HCT116 (cell line): ENCODE results near the gene ZEB1. TPM values are rescaled to one million over a fixed set of nuclear protein-coding genes. Genes with fewer than 3 reads are reported as not detected.
A peak's percentile ranks its signal among the peaks of the same experiment; 100 is the strongest.

Experiments used
- ATAC-seq: fragments of 200-7000 bp; cut with Tn5 transposase; 2 replicates; pipeline ENCODE4 v1.9.1; 2020; ENCODE audit warnings: mild to moderate bottlenecking, moderate library complexity
- BruUV-seq: library from RNA; stranded (reverse); fragments of 400-500 nt; replicated peaks from 2 replicates; lab custom pipeline; 2021; lab: Mats Ljungman, UMichigan
- CTCF ChIA-PET: fragments of 300-600 bp; sonication (Branson Sonifier 250); formaldehyde crosslinking; loops from one replicate; lab custom pipeline; 2021; ENCODE audit warnings: antibody characterized with exemption; lab: Charles Lee
- POLR2A ChIA-PET: fragments of 300-600, 350-600 bp; sonication (Branson Sonifier 250); formaldehyde crosslinking; loops from one replicate; lab custom pipeline; 2021; ENCODE audit warnings: antibody characterized with exemption; lab: Charles Lee
- RAD21 ChIA-PET, 2 experiments: fragments of 300-600 bp; sonication (Branson Sonifier 250); formaldehyde crosslinking; loops; one replicate each; lab custom pipeline; 2023; ENCODE audit warnings: low total read pairs in 2 of 2; ENCODE audit not compliant: uncharacterized antibody in 2 of 2, unreplicated experiment in 2 of 2, low non-redundant PET in 1 of 2; lab: Charles Lee
- DNase-seq: peaks from one replicate; pipeline ENCODE4 v3.0.0-alpha.2; 2010; ENCODE audit warnings: low read depth, low spot score
- H2AFZ ChIP-seq: fragments of 200-600 bp; shearing (Covaris generic), sonication (generic); 2 replicates; pipeline ENCODE4 v1.6.1; 2017; ENCODE audit warnings: low read depth, mixed run types, mixed read lengths, antibody characterized with exemption, low read length; ENCODE audit not compliant: poor library complexity, severe bottlenecking
- H3K27ac ChIP-seq: 2 replicates; pipeline ENCODE4 v1.5.1; 2012; ENCODE audit warnings: low read depth, low read length
- H3K27me3 ChIP-seq: fragments of 200-600 bp; sonication (generic); 2 replicates; pipeline ENCODE4 v1.6.1; 2016; ENCODE audit warnings: mixed run types, low read length, mixed read lengths; ENCODE audit not compliant: insufficient read depth
- H3K36me3 ChIP-seq, 2 experiments: fragments of 200-500 bp in 1 of 2; fragments of 200-600 bp in 1 of 2; sonication (Bioruptor generic) in 1 of 2; sonication (generic) in 1 of 2; 2 replicates each; pipeline versions ENCODE4 v1.5.1 to v1.6.1; 2014 to 2016; ENCODE audit warnings: low read length in 2 of 2, inconsistent platforms in 1 of 2, mixed read lengths in 1 of 2, mixed run types in 1 of 2; ENCODE audit not compliant: insufficient read depth in 2 of 2, control insufficient read depth in 1 of 2
- H3K4me1 ChIP-seq, 2 experiments: fragments of 200-600 bp in 1 of 2; sonication (generic) in 1 of 2; 2 replicates each; pipeline versions ENCODE4 v1.5.1 to v1.6.1; 2012 to 2017; ENCODE audit warnings: low read length in 2 of 2, inconsistent platforms in 1 of 2, mild to moderate bottlenecking in 1 of 2, mixed read lengths in 1 of 2, mixed run types in 1 of 2, moderate library complexity in 1 of 2; ENCODE audit not compliant: insufficient read depth in 2 of 2, control insufficient read depth in 1 of 2
- H3K4me2 ChIP-seq: fragments of 200-600 bp; sonication (generic); 2 replicates; pipeline ENCODE4 v1.6.1; 2017; ENCODE audit warnings: mixed run types, low read length, mixed read lengths
- H3K4me3 ChIP-seq, 2 experiments: fragments of 200-600 bp in 1 of 2; sonication (generic) in 1 of 2; replicated peaks in 1 of 2; 2 replicates each; pipeline ENCODE4 v1.5.1; 2011 to 2016; ENCODE audit warnings: low read length in 2 of 2, control low read depth in 1 of 2, low read depth in 1 of 2, mild to moderate bottlenecking in 1 of 2, mixed read lengths in 1 of 2, mixed run types in 1 of 2
- H3K79me2 ChIP-seq: fragments of 200-600 bp; sonication (generic); 2 replicates; pipeline ENCODE4 v1.6.1; 2017; ENCODE audit warnings: mild to moderate bottlenecking, mixed run types, low read length, moderate library complexity, mixed read lengths; ENCODE audit not compliant: insufficient read depth
- H3K9ac ChIP-seq: fragments of 200-600 bp; sonication (generic); 2 replicates; pipeline ENCODE4 v1.6.1; 2016; ENCODE audit warnings: low read length, mixed read lengths
- H3K9me2 ChIP-seq: fragments of 200-600 bp; sonication (generic), shearing (Covaris generic); 2 replicates; pipeline ENCODE4 v1.6.1; 2017; ENCODE audit warnings: mixed run types, mild to moderate bottlenecking, moderate library complexity; ENCODE audit not compliant: insufficient read depth
- H3K9me3 ChIP-seq, 2 experiments: fragments of 200-500 bp in 1 of 2; fragments of 200-600 bp in 1 of 2; sonication (Bioruptor generic) in 1 of 2; sonication (generic) in 1 of 2; 2 replicates each; pipeline ENCODE4 v1.6.1; 2014 to 2017; ENCODE audit warnings: low read length in 2 of 2, mixed read lengths in 2 of 2, inconsistent platforms in 1 of 2, low read depth in 1 of 2, mild to moderate bottlenecking in 1 of 2, mixed run types in 1 of 2, moderate library complexity in 1 of 2; ENCODE audit not compliant: control insufficient read depth in 1 of 2, insufficient read depth in 1 of 2
- H4K20me1 ChIP-seq: fragments of 200-600 bp; sonication (generic), shearing (Covaris generic); 2 replicates; pipeline ENCODE4 v1.6.1; 2017; ENCODE audit warnings: mixed run types, mild to moderate bottlenecking, moderate library complexity; ENCODE audit not compliant: insufficient read depth
- EZH2phosphoT487 ChIP-seq: fragments of 200-600 bp; IDR thresholded peaks from 2 replicates; pipeline ENCODE4 v1.6.1; 2018; ENCODE audit warnings: antibody characterized with exemption, borderline replicate concordance
- FOSL1 ChIP-seq: IDR thresholded peaks from 2 replicates; pipeline ENCODE4 v1.6.1; 2012; ENCODE audit warnings: low read depth
- JUND ChIP-seq: IDR thresholded peaks from 2 replicates; pipeline ENCODE4 v1.6.1; 2012
- POLR2A ChIP-seq: IDR thresholded peaks from 2 replicates; pipeline ENCODE4 v1.7.0; 2011; ENCODE audit warnings: borderline replicate concordance; ENCODE audit not compliant: insufficient read depth, insufficient read length; ENCODE audit errors: extremely low read depth
- POLR2AphosphoS5 ChIP-seq: IDR thresholded peaks from 2 replicates; pipeline ENCODE4 v1.6.1; 2011; ENCODE audit warnings: mild to moderate bottlenecking, low read depth, low read length, moderate library complexity
- RAD21 ChIP-seq: IDR thresholded peaks from 2 replicates; pipeline ENCODE4 v1.6.1; 2012; ENCODE audit warnings: low read depth, mild to moderate bottlenecking
- SIN3A ChIP-seq: IDR thresholded peaks from 2 replicates; pipeline ENCODE4 v1.6.1; 2012; ENCODE audit warnings: low read depth
- SP1 ChIP-seq: IDR thresholded peaks from 2 replicates; pipeline ENCODE4 v1.6.1; 2012; ENCODE audit warnings: low read depth
- intact Hi-C: fragments of 100-400 bp; cut with micrococcal nuclease; formaldehyde crosslinking; loops from 2 replicates; pipeline ENCODE4 v1.10.0; 2022
- total RNA-seq: library from RNA; stranded (reverse); gene quantifications from one replicate; pipeline ENCODE4 v1.2.1, GENCODE V29; 2021; ENCODE audit not compliant: unreplicated experiment
- TF ChIP-seq, protein P1 (sequence below): IDR thresholded peaks from 2 replicates; pipeline ENCODE4 v1.6.1; 2012
- TF ChIP-seq, protein P2 (sequence below): IDR thresholded peaks from 2 replicates; pipeline ENCODE4 v1.6.1; 2012

The ZEB1 gene
- total RNA-seq, 1 experiment from 2014 or later: 3.4 TPM

- TF ChIP-seq, protein P1, sequence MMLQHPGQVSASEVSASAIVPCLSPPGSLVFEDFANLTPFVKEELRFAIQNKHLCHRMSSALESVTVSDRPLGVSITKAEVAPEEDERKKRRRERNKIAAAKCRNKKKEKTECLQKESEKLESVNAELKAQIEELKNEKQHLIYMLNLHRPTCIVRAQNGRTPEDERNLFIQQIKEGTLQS: no peak
- TF ChIP-seq POLR2AphosphoS5 (peak; percentile 48; the same call in 1 of the 2 replicates), RAD21 (peak; percentile 19; the same call in 1 of the 2 replicates), SP1 (no peak; the same call in 1 of the 2 replicates), FOSL1 (no peak), POLR2A (no peak), JUND (no peak), EZH2phosphoT487 (no peak), SIN3A (peak; percentile 18)
- TF ChIP-seq, protein P2, sequence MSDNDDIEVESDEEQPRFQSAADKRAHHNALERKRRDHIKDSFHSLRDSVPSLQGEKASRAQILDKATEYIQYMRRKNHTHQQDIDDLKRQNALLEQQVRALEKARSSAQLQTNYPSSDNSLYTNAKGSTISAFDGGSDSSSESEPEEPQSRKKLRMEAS: peak; percentile 29; the same call in 1 of the 2 replicates
- Histone ChIP-seq H4K20me1 (no peaks in the 10 kb centered on the region), H3K79me2 (no peaks in the 10 kb centered on the region; the same call in 1 of the 2 replicates), H3K4me3 (peak overlapping the region; percentile 70 to 86), H3K9ac (peak overlapping the region; percentile 74), H3K27me3 (no peaks in the 10 kb centered on the region), H2AFZ (no peak overlapping the region), H3K4me1 (peaks cover 5 to 17% of the 10 kb centered on the region in 2 experiments; a peak in 3 of 4 replicates), H3K4me2 (peak overlapping the region; percentile 85), H3K9me2 (no peaks in the 10 kb centered on the region), H3K9me3 (no peaks in the 10 kb centered on the region), H3K27ac (peak overlapping the region; percentile 79), H3K36me3 (no peaks in the 10 kb centered on the region)
- POLR2A ChIA-PET: no interaction called here
- CTCF ChIA-PET: no interaction called here
- intact Hi-C loops: loop anchor here (2.0 kb wide), 1 partner anchor 234 kb away; no protein-coding TSS in a partner anchor
- DNase-seq: peak; percentile 28
- RAD21 ChIA-PET: no interaction called here
- ATAC-seq: peak; percentile 76
- BruUV-seq: TSS peak; percentile 90
Observed at GRCh38 chr10:31318382-31318853, 598 bp upstream of the ZEB1 start.
